Renal pelvis (tissue), 12 donors: ENCODE measurements around the gene XPNPEP1. TPM values are rescaled to one million over a fixed set of nuclear protein-coding genes. Genes with fewer than 3 reads are reported as not detected.

Experiments used
- DNase-seq: peaks from one replicate; pipeline ENCODE4 v3.0.0-alpha.2; 2013
- long read RNA-seq, 16 experiments: transcript quantifications; one replicate each; lab custom pipeline, GENCODE V29; 2026
- polyA plus RNA-seq, 3 donors: library from polyadenylated mRNA; unstranded; fragments of 120-200 nt; gene quantifications; one replicate each; pipeline ENCODE4 v1.2.1, GENCODE V29; 2013; ENCODE audit not compliant: insufficient read length in 3 of 3

Gene XPNPEP1
- 10 to 100 TPM; 83.5 to 90.2 (median 87.5) TPM for polyA plus RNA-seq
- long read RNA-seq, donor 1, transcript XPNPEP1-218 (21 exons, 2,539 nt): major isoform, 9 of 23 reads
- long read RNA-seq, donor 1, partial matches to known transcripts: 11 of 23 reads
- long read RNA-seq, donor 1, other reads (novel, unspliced or antisense): 0 of 23 reads
- long read RNA-seq, donor 2, transcript XPNPEP1-218 (21 exons, 2,539 nt): major isoform, 16 of 43 reads
- long read RNA-seq, donor 2, transcript XPNPEP1-202 (7 exons, 881 nt): minor isoform, 5 of 43 reads
- long read RNA-seq, donor 2, partial matches to known transcripts: 19 of 43 reads
- long read RNA-seq, donor 2, other reads (novel, unspliced or antisense): 0 of 43 reads
- long read RNA-seq, donor 3, transcript XPNPEP1-218 (21 exons, 2,539 nt): major isoform, 8 of 11 reads
- long read RNA-seq, donor 3, partial matches to known transcripts: 0 of 11 reads
- long read RNA-seq, donor 3, other reads (novel, unspliced or antisense): 0 of 11 reads
- long read RNA-seq, donor 4, transcript XPNPEP1-218 (21 exons, 2,539 nt): major isoform, 6 of 36 reads
- long read RNA-seq, donor 4, partial matches to known transcripts: 26 of 36 reads
- long read RNA-seq, donor 4, other reads (novel, unspliced or antisense): 0 of 36 reads
- long read RNA-seq, donor 5, transcript XPNPEP1-218 (21 exons, 2,539 nt): major isoform, 8 of 16 reads
- long read RNA-seq, donor 5, partial matches to known transcripts: 8 of 16 reads
- long read RNA-seq, donor 5, other reads (novel, unspliced or antisense): 0 of 16 reads
- long read RNA-seq, donor 6, transcript XPNPEP1-218 (21 exons, 2,539 nt): major isoform, 15 of 36 reads
- long read RNA-seq, donor 6, partial matches to known transcripts: 20 of 36 reads
- long read RNA-seq, donor 6, other reads (novel, unspliced or antisense): 0 of 36 reads
- long read RNA-seq, donor 7, transcript XPNPEP1-218 (21 exons, 2,539 nt): major isoform, 19 of 25 reads
- long read RNA-seq, donor 7, transcript XPNPEP1-202 (7 exons, 881 nt): minor isoform, 5 of 25 reads
- long read RNA-seq, donor 7, partial matches to known transcripts: 0 of 25 reads
- long read RNA-seq, donor 7, other reads (novel, unspliced or antisense): 0 of 25 reads
- long read RNA-seq, donor 8, partial matches to known transcripts: 8 of 11 reads
- long read RNA-seq, donor 8, other reads (novel, unspliced or antisense): 0 of 11 reads
- long read RNA-seq, donor 9, transcript XPNPEP1-218 (21 exons, 2,539 nt): major isoform, 10 of 22 reads
- long read RNA-seq, donor 9, partial matches to known transcripts: 11 of 22 reads
- long read RNA-seq, donor 9, other reads (novel, unspliced or antisense): 0 of 22 reads
- long read RNA-seq, donor 10, transcript XPNPEP1-202 (7 exons, 881 nt): major isoform, 6 of 22 reads
- long read RNA-seq, donor 10, partial matches to known transcripts: 10 of 22 reads
- long read RNA-seq, donor 10, other reads (novel, unspliced or antisense): 0 of 22 reads
- long read RNA-seq, donor 11, transcript XPNPEP1-218 (21 exons, 2,539 nt): major isoform, 5 of 15 reads
- long read RNA-seq, donor 11, partial matches to known transcripts: 9 of 15 reads
- long read RNA-seq, donor 11, other reads (novel, unspliced or antisense): 0 of 15 reads
- long read RNA-seq, donor 12, transcript XPNPEP1-218 (21 exons, 2,539 nt): major isoform, 20 of 34 reads
- long read RNA-seq, donor 12, partial matches to known transcripts: 11 of 34 reads
- long read RNA-seq, donor 12, other reads (novel, unspliced or antisense): 0 of 34 reads
- long read RNA-seq, donor 13, transcript XPNPEP1-218 (21 exons, 2,539 nt): major isoform, 8 of 17 reads
- long read RNA-seq, donor 13, partial matches to known transcripts: 8 of 17 reads
- long read RNA-seq, donor 13, other reads (novel, unspliced or antisense): 0 of 17 reads
- long read RNA-seq, donor 14: 0 reads
- long read RNA-seq, donor 15, transcript XPNPEP1-218 (21 exons, 2,539 nt): major isoform, 20 of 43 reads
- long read RNA-seq, donor 15, partial matches to known transcripts: 19 of 43 reads
- long read RNA-seq, donor 15, other reads (novel, unspliced or antisense): 0 of 43 reads
- long read RNA-seq, donor 16, transcript XPNPEP1-218 (21 exons, 2,539 nt): major isoform, 16 of 25 reads
- long read RNA-seq, donor 16, partial matches to known transcripts: 8 of 25 reads
- long read RNA-seq, donor 16, other reads (novel, unspliced or antisense): 0 of 25 reads

GRCh38 chr10:109922976-109923921 lies at the start of gene XPNPEP1:
XPNPEP1 (minus strand) TSS chr10:109923511; CDS start chr10:109923433, 78 bp downstream.
- DNase-seq: peak; percentile 85

- DNase-seq: no peak
Observed at GRCh38 chr10:109972372-109973001, 49.2 kb upstream of the XPNPEP1 start.

GRCh38 chr10:109971634-109972033 lies 48.3 kb upstream of the XPNPEP1 start:
- DNase-seq: no peak

- no peak for DNase-seq
Observed at GRCh38 chr10:109969760-109970346, 46.5 kb upstream of the XPNPEP1 start.

- no peak for DNase-seq
Observed at GRCh38 chr10:109968953-109969759, 45.8 kb upstream of the XPNPEP1 start.

GRCh38 chr10:109967739-109968088 lies 44.4 kb upstream of the XPNPEP1 start:
- no peak for DNase-seq

GRCh38 chr10:109966961-109967738 lies 43.8 kb upstream of the XPNPEP1 start:
- peak; percentile 80 for DNase-seq

- DNase-seq: no peak
Observed at GRCh38 chr10:109964318-109964717, 41.0 kb upstream of the XPNPEP1 start.

GRCh38 chr10:109963439-109963838 lies 40.1 kb upstream of the XPNPEP1 start:
- no peak for DNase-seq

GRCh38 chr10:109962247-109962646 lies 38.9 kb upstream of the XPNPEP1 start:
- DNase-seq: no peak

GRCh38 chr10:109961174-109962001 lies 38.1 kb upstream of the XPNPEP1 start:
- no peak for DNase-seq

GRCh38 chr10:109960682-109961081 lies 37.4 kb upstream of the XPNPEP1 start:
- no peak for DNase-seq

- DNase-seq: no peak
Observed at GRCh38 chr10:109959259-109960145, 36.2 kb upstream of the XPNPEP1 start.

- no peak for DNase-seq
Observed at GRCh38 chr10:109958059-109958458, 34.7 kb upstream of the XPNPEP1 start.
